Activated CD4-positive, alpha-beta T cell treated with anti-CD3 and anti-CD28 coated beads for 24 hours (primary cell): ENCODE measurements around the gene GRIN1.
"Not testable (repeated sequence)": the region's sequence is repeated elsewhere in the genome, so short reads cannot be mapped to it uniquely, and the experiment has no call there.

Source experiments
- DNase-seq, 2 donors: peaks; one replicate each; pipeline ENCODE4 v3.0.0-alpha.2; 2020; ENCODE audit warnings: low read depth in 2 of 2

GRIN1 gene

GRCh38 chr9:137128862-137129455, 10.0 kb upstream of the GRIN1 start:
- DNase-seq, result no peak

- peak; percentile 81 to 83 for DNase-seq
Measured at GRCh38 chr9:137129456-137130175, 9.3 kb upstream of the GRIN1 start.

DNA sequence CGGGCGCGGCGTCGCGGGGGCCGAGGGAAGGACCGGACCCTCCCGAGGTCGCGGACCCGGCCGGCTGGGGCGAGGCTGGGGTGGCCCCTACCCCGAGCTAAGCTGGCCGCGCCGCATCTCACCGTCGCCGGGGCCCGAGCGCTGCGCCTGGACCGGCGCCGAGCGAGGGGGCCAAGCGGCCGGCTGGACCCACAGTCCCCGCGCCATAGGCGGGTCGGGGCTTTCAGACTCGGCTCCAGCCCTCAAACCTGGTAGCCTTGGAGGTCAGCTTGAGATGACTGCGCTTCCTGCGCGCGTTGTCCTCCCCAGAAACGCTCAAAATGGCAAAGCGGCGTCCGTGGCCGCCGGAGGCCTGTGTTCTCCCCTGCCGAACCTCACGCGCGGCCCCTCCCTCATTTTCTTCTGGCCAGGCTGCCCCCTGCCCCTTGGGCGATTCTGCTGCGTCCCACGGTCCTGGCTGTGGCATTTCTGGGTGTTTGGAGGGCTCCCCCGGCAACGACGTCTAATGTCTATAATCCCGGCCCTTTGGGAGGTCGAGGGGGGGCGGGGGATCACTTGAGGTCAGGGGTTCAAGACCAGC, 8.7 kb upstream of the GRIN1 start:
- no peak for DNase-seq

GRCh38 chr9:137134191-137134590, 4.8 kb upstream of the GRIN1 start:
- no peak for DNase-seq

GRCh38 chr9:137135154-137135553, 3.8 kb upstream of the GRIN1 start:
- not testable (repeated sequence) for DNase-seq

GRCh38 chr9:137136261-137136880, 2.6 kb upstream of the GRIN1 start:
- no peak for DNase-seq

GRCh38 chr9:137136881-137137607, 1.9 kb upstream of the GRIN1 start:
- DNase-seq, result no peak

DNA sequence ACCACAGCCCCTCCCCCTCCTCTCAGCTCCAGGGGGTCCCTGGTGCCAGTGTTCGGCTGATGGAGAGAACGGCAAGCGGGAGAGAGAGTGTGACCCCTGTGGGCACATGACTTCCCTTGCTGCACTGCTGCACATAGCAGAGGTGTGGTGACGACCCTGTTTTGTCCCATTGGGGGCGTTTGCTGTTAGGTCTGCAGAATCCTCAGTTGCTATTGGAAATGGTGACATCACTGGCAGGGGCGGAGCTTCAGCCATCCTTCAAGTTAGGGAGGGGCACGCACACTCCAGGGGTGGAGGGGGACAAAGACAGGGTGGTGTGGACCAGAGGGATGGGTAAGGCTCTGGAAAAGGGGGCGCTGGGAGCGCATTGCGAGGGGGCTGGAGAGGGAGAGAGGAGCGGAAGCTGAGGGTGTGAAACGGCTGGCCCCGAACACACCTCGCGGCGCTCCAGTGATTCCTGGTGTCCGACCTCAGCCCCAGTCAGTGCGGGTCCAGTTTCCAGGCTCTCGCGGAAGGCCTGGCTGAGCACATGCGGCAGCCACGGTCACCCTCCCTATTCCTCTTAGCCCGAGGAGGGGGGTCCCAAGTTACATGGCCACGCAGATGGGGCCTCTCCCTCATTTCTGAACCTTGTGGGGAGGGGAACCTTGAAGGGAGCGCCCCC, 764 bp upstream of the GRIN1 start:
- DNase-seq, result no peak

- DNase-seq, result no peak
Measured at GRCh38 chr9:137139468-137140150, 655 bp downstream of the GRIN1 start.

- no peak for DNase-seq
Measured at GRCh38 chr9:137140151-137141012, 1.4 kb downstream of the GRIN1 start.

DNA sequence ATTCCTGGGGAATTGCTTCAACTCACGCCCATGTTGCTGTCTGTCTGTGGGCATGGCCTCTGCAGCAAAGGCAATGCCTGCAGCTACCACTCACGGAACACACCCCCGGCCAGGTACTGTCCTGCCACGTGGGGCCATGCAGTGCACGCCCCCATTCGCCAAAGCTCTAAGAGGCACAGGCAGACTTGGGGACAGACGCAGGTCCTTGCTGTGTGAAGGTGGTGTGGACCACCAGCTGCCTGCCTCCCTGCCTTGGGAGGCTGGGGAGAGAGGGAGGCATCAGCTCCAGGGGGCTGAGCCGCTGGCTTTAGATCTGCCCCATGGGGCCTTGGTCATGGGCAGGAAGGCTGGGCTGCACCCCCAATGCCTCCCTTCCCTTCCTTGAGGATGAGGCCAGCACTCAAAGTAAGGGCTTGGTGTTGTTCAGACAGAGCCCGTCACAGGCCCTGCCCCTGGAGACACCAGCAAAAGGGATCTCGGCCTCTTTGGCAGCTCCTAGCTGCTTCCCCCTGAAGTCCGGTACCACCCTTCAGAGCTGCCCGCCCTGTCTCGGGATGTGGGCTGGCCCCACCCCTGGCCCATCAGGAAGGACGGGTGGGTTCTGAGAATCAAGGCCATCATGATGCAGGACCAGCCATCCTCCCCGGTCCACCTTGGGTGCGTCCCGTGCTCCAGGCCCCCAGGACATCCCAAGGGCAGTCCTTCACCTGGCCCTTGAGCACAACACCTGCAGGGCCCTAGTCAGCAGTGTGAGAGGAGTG, 2.3 kb downstream of the GRIN1 start:
- no peak for DNase-seq

GRCh38 chr9:137141976-137142936, 3.3 kb downstream of the GRIN1 start:
- DNase-seq, result no peak

DNA sequence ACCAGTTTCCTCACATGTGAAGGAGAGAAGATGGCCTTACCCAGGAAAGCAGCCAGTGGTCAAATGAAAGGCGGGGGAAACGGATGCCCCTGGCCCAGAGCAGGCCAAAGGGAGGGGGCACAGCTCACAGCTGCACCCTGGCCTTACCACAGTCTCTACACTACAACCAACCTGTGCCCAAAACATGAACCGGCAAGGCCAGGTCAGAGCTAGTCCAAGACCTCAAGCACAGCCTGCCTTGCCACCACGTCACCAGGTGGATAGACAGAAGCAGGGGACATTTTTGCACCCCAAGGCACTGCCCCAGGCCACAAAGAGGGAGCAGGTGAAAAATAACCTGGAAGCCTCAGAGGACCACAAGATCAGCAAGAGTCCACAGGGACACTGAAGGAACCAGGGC, 4.5 kb downstream of the GRIN1 start:
- no peak for DNase-seq

DNA sequence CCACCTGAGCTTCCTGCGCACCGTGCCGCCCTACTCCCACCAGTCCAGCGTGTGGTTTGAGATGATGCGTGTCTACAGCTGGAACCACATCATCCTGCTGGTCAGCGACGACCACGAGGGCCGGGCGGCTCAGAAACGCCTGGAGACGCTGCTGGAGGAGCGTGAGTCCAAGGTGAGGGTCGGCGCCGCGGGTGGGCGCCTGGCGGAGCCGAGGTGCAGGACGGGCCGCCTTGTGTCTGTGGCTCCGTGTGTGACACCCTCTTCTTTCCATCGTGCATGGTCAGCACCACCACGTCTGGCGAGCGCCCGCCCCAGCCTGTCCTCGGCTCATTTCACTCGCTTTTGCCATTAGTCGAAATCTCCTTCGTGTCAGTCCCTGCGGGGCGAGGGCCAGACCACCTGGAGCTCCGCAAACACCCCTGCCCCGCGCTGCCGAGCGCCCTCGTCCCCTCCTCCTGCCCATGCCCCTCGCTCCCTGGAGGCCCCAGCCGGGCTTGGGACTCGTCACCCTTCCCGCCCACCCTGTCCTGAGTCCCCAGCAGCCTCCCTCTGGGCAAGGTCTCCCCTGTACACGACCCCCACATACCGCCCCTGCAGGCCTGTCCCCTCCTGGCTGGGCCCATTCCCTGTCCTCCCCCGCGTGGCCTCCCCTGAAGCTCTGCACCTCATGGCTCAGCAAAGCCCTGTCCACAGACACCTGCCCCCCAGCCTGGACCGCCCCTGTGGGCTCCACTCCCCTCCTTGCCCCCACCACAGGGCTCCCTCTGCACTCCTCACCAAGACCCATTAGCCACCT, 7.0 kb downstream of the GRIN1 start:
- DNase-seq, result no peak

DNA sequence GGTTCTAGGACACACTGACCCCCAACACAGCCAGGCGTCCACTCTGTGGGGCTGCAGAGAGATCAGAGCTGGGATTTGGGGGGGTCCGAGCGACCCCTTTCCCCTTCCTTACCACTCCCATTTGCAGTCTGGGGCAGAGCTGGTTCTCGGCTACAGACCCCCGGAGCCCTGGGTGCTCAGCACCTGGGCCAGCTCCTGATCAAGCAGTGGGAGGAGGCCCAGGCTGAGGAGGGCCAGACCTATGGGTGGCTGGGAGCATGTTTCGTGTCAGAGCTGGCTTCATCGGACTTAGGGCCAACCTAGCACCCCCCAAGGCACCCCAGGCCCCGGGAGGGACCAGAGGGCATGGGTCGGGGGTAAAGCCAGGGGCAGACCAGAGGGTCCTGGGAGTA, 7.6 kb downstream of the GRIN1 start:
- no peak for DNase-seq

DNA sequence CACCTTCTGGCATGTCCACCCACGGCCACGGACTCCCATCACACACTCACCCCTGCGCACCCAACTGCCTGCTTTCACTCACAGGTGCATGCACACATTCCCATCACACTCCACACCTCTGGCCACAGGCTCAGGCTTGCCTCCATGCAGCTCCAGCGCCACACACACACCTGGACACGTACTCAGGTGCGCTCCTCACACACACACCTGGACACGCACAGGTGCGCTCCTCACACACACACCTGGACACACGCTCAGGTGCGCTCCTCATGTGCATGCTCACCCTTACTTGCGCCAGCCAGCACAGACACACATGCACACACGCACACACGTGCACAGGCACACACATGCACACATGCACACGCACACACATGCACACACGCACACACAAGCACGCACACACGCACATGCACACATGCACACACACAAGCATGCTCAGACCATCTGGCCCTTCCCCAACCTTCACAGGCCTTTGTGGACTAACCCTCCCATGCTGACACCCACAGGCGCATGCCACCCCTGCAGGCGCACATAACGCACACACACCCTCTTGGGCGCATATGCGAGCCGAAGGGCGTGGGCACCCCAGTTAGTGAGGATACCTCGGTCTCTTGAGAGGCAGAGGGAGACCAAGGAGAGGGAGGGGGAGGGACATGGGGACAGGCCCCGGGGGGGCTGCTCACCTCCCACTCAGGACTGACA, 8.3 kb downstream of the GRIN1 start:
- no peak for DNase-seq

DNA sequence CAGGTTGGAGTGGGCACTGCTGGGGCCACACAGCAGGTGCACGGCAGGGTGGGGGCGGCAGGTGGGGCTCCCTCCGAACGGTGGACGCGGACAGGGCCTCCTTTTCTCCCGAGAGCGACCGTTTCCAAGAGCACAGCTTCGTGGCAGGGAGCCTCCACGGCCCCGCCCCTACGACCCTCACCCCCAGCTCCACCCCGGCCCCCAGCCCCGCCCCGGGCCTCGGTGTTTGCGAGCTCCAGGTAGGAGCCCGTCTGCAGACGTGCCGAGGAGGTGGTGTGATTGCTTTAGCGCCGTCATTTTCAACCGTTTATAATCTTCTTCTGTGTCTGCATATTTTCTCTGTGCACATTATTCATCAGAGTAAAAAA, 8.8 kb downstream of the GRIN1 start:
- no peak for DNase-seq
